IMR-90 (cell line): ENCODE measurements around the gene LHFPL3. TPM values are rescaled to one million over a fixed set of nuclear protein-coding genes. Genes with fewer than 3 reads are reported as not detected.

Experiments
- ATAC-seq: fragments of 200-7000 bp; cut with Tn5 transposase; 2 replicates; pipeline ENCODE4 v1.9.1; 2020; ENCODE audit warnings: low read depth, mild to moderate bottlenecking, moderate library complexity
- BruUV-seq: library from RNA; stranded (reverse); fragments of 400-500 nt; replicated peaks from 2 replicates; lab custom pipeline; 2021; lab: Mats Ljungman, UMichigan
- CTCF ChIA-PET: fragments of 300-600 bp; formaldehyde crosslinking; extraction: SDS; loops from one replicate; lab custom pipeline; 2021; ENCODE audit warnings: antibody characterized with exemption; lab: Yijun Ruan, JAX
- POLR2A ChIA-PET: fragments of 300-600 bp; sonication (Branson Sonifier 250); formaldehyde crosslinking; loops from one replicate; lab custom pipeline; 2022; ENCODE audit warnings: antibody characterized with exemption; ENCODE audit not compliant: unreplicated experiment; lab: Charles Lee
- DNase-seq: peaks from one replicate; pipeline ENCODE4 v3.0.0; 2013
- H2AFZ ChIP-seq: replicated peaks from 2 replicates; pipeline ENCODE3; 2013; ENCODE audit warnings: low read length, mild to moderate bottlenecking; ENCODE audit not compliant: poor library complexity
- H2AK5ac ChIP-seq: 2 replicates; pipeline ENCODE4 v1.6.1; 2013; ENCODE audit warnings: low read depth, low read length, inconsistent platforms
- H2AK9ac ChIP-seq: replicated peaks from 2 replicates; pipeline ENCODE3; 2013; ENCODE audit warnings: mild to moderate bottlenecking, low read depth, low read length, moderate library complexity; ENCODE audit not compliant: poor library complexity
- H2BK120ac ChIP-seq: 2 replicates; pipeline ENCODE4 v1.6.1; 2013; ENCODE audit warnings: low read depth, low read length, inconsistent platforms
- H2BK15ac ChIP-seq: 3 replicates; pipeline ENCODE4 v1.6.1; 2013; ENCODE audit warnings: low read depth, low read length, inconsistent platforms
- H2BK20ac ChIP-seq: 2 replicates; pipeline ENCODE4 v1.6.1; 2013; ENCODE audit warnings: low read depth, mild to moderate bottlenecking, inconsistent platforms, low read length, moderate library complexity
- H2BK5ac ChIP-seq: 2 replicates; pipeline ENCODE4 v1.6.1; 2013; ENCODE audit warnings: mild to moderate bottlenecking, low read depth, low read length, inconsistent platforms; ENCODE audit not compliant: poor library complexity, severe bottlenecking
- H3K14ac ChIP-seq: replicated peaks from 2 replicates; pipeline ENCODE4 v1.6.1; 2013; ENCODE audit warnings: low read depth, low read length, inconsistent platforms
- H3K18ac ChIP-seq: 2 replicates; pipeline ENCODE4 v1.6.1; 2013; ENCODE audit warnings: low read depth, low read length, control low read depth
- H3K23ac ChIP-seq: 2 replicates; pipeline ENCODE4 v1.6.1; 2013; ENCODE audit warnings: low read depth, low read length, inconsistent platforms
- H3K27ac ChIP-seq: 2 replicates; pipeline ENCODE4 v1.5.1; 2013; ENCODE audit warnings: mild to moderate bottlenecking, control low read depth, low read length; ENCODE audit not compliant: insufficient read depth
- H3K27me3 ChIP-seq: 2 replicates; pipeline ENCODE4 v1.6.1; 2013; ENCODE audit warnings: low read length; ENCODE audit not compliant: control insufficient read depth, insufficient read depth
- H3K36me3 ChIP-seq: 2 replicates; pipeline ENCODE4 v1.6.1; 2013; ENCODE audit warnings: low read length, mixed read lengths; ENCODE audit not compliant: control insufficient read depth, insufficient read depth
- H3K4ac ChIP-seq: 2 replicates; pipeline ENCODE4 v1.6.1; 2013; ENCODE audit warnings: low read depth, low read length, inconsistent platforms
- H3K4me1 ChIP-seq: 2 replicates; pipeline ENCODE4 v1.6.1; 2013; ENCODE audit warnings: low read length, mixed read lengths; ENCODE audit not compliant: control insufficient read depth, insufficient read depth
- H3K4me2 ChIP-seq: 2 replicates; pipeline ENCODE4 v1.6.1; 2013; ENCODE audit warnings: low read depth, mild to moderate bottlenecking, control low read depth, low read length, moderate library complexity
- H3K4me3 ChIP-seq: 2 replicates; pipeline ENCODE4 v1.5.1; 2013; ENCODE audit warnings: low read depth, mild to moderate bottlenecking, control low read depth, low read length, moderate library complexity; ENCODE audit not compliant: insufficient read depth
- H3K56ac ChIP-seq: 2 replicates; pipeline ENCODE4 v1.6.1; 2013; ENCODE audit warnings: low read length, inconsistent platforms; ENCODE audit not compliant: insufficient read depth; ENCODE audit errors: extremely low read depth
- H3K79me1 ChIP-seq, 2 experiments: 2 replicates each; pipeline ENCODE4 v1.6.1; 2013; ENCODE audit warnings: low read length in 2 of 2, inconsistent platforms in 1 of 2, low read depth in 1 of 2
- H3K9ac ChIP-seq: 2 replicates; pipeline ENCODE4 v1.6.1; 2013; ENCODE audit warnings: low read depth, low read length, control low read depth
- H3K9me1 ChIP-seq: 2 replicates; pipeline ENCODE4 v1.6.1; 2013; ENCODE audit warnings: low read length, inconsistent platforms; ENCODE audit not compliant: insufficient read depth
- H3K9me3 ChIP-seq: 2 replicates; pipeline ENCODE4 v1.6.1; 2013; ENCODE audit warnings: low read length; ENCODE audit not compliant: control insufficient read depth, insufficient read depth
- H4K20me1 ChIP-seq: 2 replicates; pipeline ENCODE4 v1.6.1; 2013; ENCODE audit warnings: low read length, inconsistent platforms; ENCODE audit not compliant: insufficient read depth
- H4K5ac ChIP-seq: 2 replicates; pipeline ENCODE4 v1.6.1; 2013; ENCODE audit warnings: mild to moderate bottlenecking, low read depth, low read length, control low read depth
- H4K8ac ChIP-seq, 2 experiments: 2 replicates each; pipeline ENCODE4 v1.6.1; 2013; ENCODE audit warnings: low read depth in 2 of 2, low read length in 2 of 2, control low read depth in 1 of 2, inconsistent platforms in 1 of 2
- H4K91ac ChIP-seq: 2 replicates; pipeline ENCODE4 v1.6.1; 2013; ENCODE audit warnings: low read depth, low read length, inconsistent platforms; ENCODE audit not compliant: insufficient read depth
- BHLHE40 ChIP-seq: fragments of 150-350 bp; IDR thresholded peaks from 2 replicates; pipeline ENCODE4 v1.6.1; 2016; ENCODE audit warnings: mild to moderate bottlenecking, low read depth, low read length
- CHD1 ChIP-seq: IDR thresholded peaks from 2 replicates; pipeline ENCODE4 v1.6.1; 2012; ENCODE audit warnings: low read depth, low read length, improper control_type of control experiment
- FOS ChIP-seq: fragments of 150-350 bp; IDR thresholded peaks from 2 replicates; pipeline ENCODE4 v1.6.1; 2016; ENCODE audit warnings: low read depth, low read length
- MAFK ChIP-seq: IDR thresholded peaks from 2 replicates; pipeline ENCODE4 v1.6.1; 2012; ENCODE audit warnings: low read depth, low read length, improper control_type of control experiment
- NFE2L2 ChIP-seq: fragments of 150-350 bp; IDR thresholded peaks from 2 replicates; pipeline ENCODE4 v1.6.1; 2016; ENCODE audit warnings: low read depth, mild to moderate bottlenecking, low read length
- WGBS, 2 experiments: methylation state at CpG; one replicate each; pipeline versions ENCODE4 v1.1.5 to v1.1.7; 2013; ENCODE audit warnings: missing lambda C conversion rate in 2 of 2; ENCODE audit not compliant: insufficient read length in 1 of 2; ENCODE audit errors: extremely low coverage in 2 of 2; 5-methylcytosine and 5-hydroxymethylcytosine counted together
- dilution Hi-C: fragments of 300-500 bp; cut with HindIII; formaldehyde crosslinking; loops from one replicate; pipeline ENCODE4 v1.14.3; 2018; ENCODE audit warnings: low sequenced_read_pairs; ENCODE audit not compliant: unreplicated experiment
- in situ Hi-C: fragments of 300-500 bp; cut with MboI; formaldehyde crosslinking; loops from 3 replicates; pipeline ENCODE4 v1.14.3; 2019; ENCODE audit warnings: low sequenced_read_pairs, inconsistent platforms, mixed read lengths
- intact Hi-C: fragments of 100-400 bp; cut with micrococcal nuclease; formaldehyde crosslinking; loops from 2 replicates; pipeline ENCODE4 v1.10.0; 2022
- polyA plus RNA-seq, 3 experiments: library from polyadenylated mRNA; depleted of rRNA; stranded (reverse); fragments of >200 nt; gene quantifications; 2 replicates each; pipeline ENCODE4 v1.2.3, GENCODE V29; 2012; ENCODE audit warnings: low replicate concordance in 1 of 3
- total RNA-seq: library from RNA; depleted of rRNA; stranded (reverse); fragments of >200 nt; gene quantifications from 2 replicates; pipeline ENCODE4 v1.2.3, GENCODE V29; 2012
- TF ChIP-seq, protein P1 (sequence below): fragments of 150-350 bp; IDR thresholded peaks from 2 replicates; pipeline ENCODE4 v1.6.1; 2017; ENCODE audit warnings: mild to moderate bottlenecking, antibody characterized with exemption, low read length, low read depth

Gene LHFPL3
- total and polyA plus RNA-seq, 2 of the 4 experiments (the other 2 are of a cell fraction) = not detected

DNA sequence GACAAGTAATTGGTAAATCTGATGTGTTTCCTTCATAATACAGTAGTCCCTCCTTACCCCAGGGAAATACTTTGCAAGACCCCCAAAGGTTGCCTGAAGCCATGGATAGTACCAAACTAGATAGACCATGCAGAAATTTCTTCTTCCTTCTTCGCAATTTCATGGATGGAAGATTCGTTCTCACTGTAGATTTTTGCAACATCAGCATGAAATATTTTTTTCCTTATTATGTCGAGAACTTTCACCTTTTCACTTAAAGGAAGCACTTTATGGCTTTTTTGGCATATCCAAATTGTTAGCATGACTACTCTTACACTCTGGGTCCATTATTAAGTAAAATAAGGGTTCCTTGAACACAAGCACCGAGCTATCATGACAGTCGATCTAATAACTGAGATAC lies 333.2 kb downstream of the LHFPL3 start:
- Histone ChIP-seq H3K4me2 (no peak overlapping the region), H3K36me3 (no peaks in the 10 kb centered on the region), H3K14ac (no peak overlapping the region), H3K79me1 (no peaks in the 10 kb centered on the region), H3K18ac (no peak overlapping the region), H2BK120ac (no peak overlapping the region), H3K23ac (no peak overlapping the region), H3K4me3 (no peak overlapping the region), H2AK9ac (no peak overlapping the region), H3K56ac (no peak overlapping the region), H3K9me3 (peaks cover 1% of the 10 kb centered on the region; the same call in 1 of the 2 replicates), H3K9ac (no peak overlapping the region), H2BK20ac (no peak overlapping the region), H2BK15ac (no peak overlapping the region), H4K8ac (no peak overlapping the region), H3K4ac (no peak overlapping the region), H4K5ac (no peak overlapping the region), H3K27me3 (no peaks in the 10 kb centered on the region), H3K4me1 (no peaks in the 10 kb centered on the region), H2AFZ (no peak overlapping the region), H2AK5ac (no peak overlapping the region), H2BK5ac (no peak overlapping the region), H4K20me1 (no peaks in the 10 kb centered on the region), H3K9me1 (no peaks in the 10 kb centered on the region), H3K27ac (no peak overlapping the region), H4K91ac (no peak overlapping the region)
- ATAC-seq = no peak
- TF ChIP-seq CHD1 (no peak), FOS (no peak), BHLHE40 (no peak), MAFK (peak; percentile 83), NFE2L2 (no peak)
- TF ChIP-seq, protein P1, sequence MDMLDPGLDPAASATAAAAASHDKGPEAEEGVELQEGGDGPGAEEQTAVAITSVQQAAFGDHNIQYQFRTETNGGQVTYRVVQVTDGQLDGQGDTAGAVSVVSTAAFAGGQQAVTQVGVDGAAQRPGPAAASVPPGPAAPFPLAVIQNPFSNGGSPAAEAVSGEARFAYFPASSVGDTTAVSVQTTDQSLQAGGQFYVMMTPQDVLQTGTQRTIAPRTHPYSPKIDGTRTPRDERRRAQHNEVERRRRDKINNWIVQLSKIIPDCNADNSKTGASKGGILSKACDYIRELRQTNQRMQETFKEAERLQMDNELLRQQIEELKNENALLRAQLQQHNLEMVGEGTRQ = no peak
- DNase-seq = no peak
- dilution Hi-C loops = no loop called here
- ChIA-PET POLR2A (no interaction called here), CTCF (interaction anchor here (1.3 kb wide), 1 partner anchor 19 kb away, joined by 3 read pairs; no protein-coding TSS in a partner anchor)
- intact Hi-C loops = no loop called here
- 44% methylated on average over 2 of the region's 5 CpGs; no CpG with 5 or more reads in 1 of the 2 experiments for WGBS, 2 experiments
- in situ Hi-C loops = no loop called here
- BruUV-seq = no TSS peak
